ENCODE data around the gene APCDD1L.

DNA sequence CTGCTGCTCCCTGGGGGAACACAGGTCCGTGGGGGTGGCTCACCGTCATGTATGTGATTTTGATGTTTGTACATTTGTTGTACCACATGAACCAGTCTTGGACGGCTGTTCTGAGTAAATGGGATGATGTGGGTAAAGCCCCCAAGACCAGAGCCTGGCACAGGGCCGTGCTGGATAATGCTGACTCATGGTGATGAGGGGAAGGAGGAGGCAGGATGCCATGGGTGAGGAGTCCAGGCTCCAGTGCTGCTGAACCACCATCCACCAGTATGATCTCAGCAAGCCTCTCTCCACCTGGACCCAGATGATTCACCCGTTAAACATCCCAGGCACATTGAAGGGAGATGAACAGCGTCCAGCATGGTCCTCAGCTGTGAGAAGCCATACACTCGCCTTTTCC, 9.6 kb upstream of the APCDD1L start:
- TF ChIP-seq, protein P1, sequence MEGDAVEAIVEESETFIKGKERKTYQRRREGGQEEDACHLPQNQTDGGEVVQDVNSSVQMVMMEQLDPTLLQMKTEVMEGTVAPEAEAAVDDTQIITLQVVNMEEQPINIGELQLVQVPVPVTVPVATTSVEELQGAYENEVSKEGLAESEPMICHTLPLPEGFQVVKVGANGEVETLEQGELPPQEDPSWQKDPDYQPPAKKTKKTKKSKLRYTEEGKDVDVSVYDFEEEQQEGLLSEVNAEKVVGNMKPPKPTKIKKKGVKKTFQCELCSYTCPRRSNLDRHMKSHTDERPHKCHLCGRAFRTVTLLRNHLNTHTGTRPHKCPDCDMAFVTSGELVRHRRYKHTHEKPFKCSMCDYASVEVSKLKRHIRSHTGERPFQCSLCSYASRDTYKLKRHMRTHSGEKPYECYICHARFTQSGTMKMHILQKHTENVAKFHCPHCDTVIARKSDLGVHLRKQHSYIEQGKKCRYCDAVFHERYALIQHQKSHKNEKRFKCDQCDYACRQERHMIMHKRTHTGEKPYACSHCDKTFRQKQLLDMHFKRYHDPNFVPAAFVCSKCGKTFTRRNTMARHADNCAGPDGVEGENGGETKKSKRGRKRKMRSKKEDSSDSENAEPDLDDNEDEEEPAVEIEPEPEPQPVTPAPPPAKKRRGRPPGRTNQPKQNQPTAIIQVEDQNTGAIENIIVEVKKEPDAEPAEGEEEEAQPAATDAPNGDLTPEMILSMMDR (IDR thresholded peaks at IDR 0.05): no peak
- TF ChIP-seq POLR2A (IDR thresholded peaks at IDR 0.05) (no peak), EP300 (IDR thresholded peaks at IDR 0.05) (no peak)
